Keratinocyte (primary cell): ENCODE results near the gene RAB6A.

Experiments
- CTCF ChIP-seq, 3 experiments: IDR thresholded peaks in 1 of 3; conservative IDR thresholded peaks in 1 of 3; optimal IDR thresholded peaks in 1 of 3; 2 replicates in 2 of 3; 3 replicates in 1 of 3; pipeline versions ENCODE3 to v1.5.1; 2011; ENCODE audit warnings: low read length in 3 of 3, mild to moderate bottlenecking in 3 of 3, moderate library complexity in 2 of 3, control low read depth in 1 of 3, inconsistent platforms in 1 of 3; ENCODE audit not compliant: insufficient read depth in 2 of 3; ENCODE audit errors: extremely low read depth in 1 of 3
- EZH2 ChIP-seq: IDR thresholded peaks from one replicate; pipeline ENCODE4 v1.6.1; 2012; ENCODE audit warnings: inconsistent platforms, mild to moderate bottlenecking, low read length, moderate library complexity

GRCh38 chr11:73655686-73656085 is 105.2 kb downstream of the RAB6A start:
- TF ChIP-seq CTCF (optimal IDR thresholded peaks at IDR 0.05 in 1 of 3, IDR thresholded peaks at IDR 0.05 in 1 of 3, conservative IDR thresholded peaks at IDR 0.05 in 1 of 3; ENCODE audit: extremely low read depth in 1 of 3, insufficient read depth in 2 of 3, low read length in 3 of 3) (no peak), EZH2 (no peak)
